ENCODE measurements around the gene ARHGEF17.

The ARHGEF17 gene

GRCh38 chr11:73335204-73335923, 27.3 kb downstream of the ARHGEF17 start:
- DNase-seq = peak; percentile 67

GRCh38 chr11:73337846-73338245, 29.8 kb downstream of the ARHGEF17 start:
- no peak for DNase-seq

- DNase-seq = no peak
These were observed 30.2 kb downstream of the ARHGEF17 start for GRCh38 chr11:73338279-73338678.

GRCh38 chr11:73340164-73340563, 32.1 kb downstream of the ARHGEF17 start:
- no peak for DNase-seq

GRCh38 chr11:73342633-73343032, 34.6 kb downstream of the ARHGEF17 start:
- DNase-seq = no peak

GRCh38 chr11:73343076-73343873, 35.2 kb downstream of the ARHGEF17 start:
- no peak for DNase-seq

GRCh38 chr11:73344191-73344607, 36.1 kb downstream of the ARHGEF17 start:
- no peak for DNase-seq

- no peak for DNase-seq
These were observed 37.5 kb downstream of the ARHGEF17 start for GRCh38 chr11:73345481-73346160.

- DNase-seq = no peak
These were observed 38.3 kb downstream of the ARHGEF17 start for GRCh38 chr11:73346186-73346935.

GRCh38 chr11:73347067-73347466, 39.0 kb downstream of the ARHGEF17 start:
- DNase-seq = no peak

- no peak for DNase-seq
These were observed 40.8 kb downstream of the ARHGEF17 start for GRCh38 chr11:73348838-73349237.

- DNase-seq = no peak
These were observed 41.6 kb downstream of the ARHGEF17 start for GRCh38 chr11:73349633-73350032.

GRCh38 chr11:73350908-73351636, 43.0 kb downstream of the ARHGEF17 start:
- DNase-seq = peak; percentile 48

- no peak for DNase-seq
These were observed 45.3 kb downstream of the ARHGEF17 start for GRCh38 chr11:73353422-73353821.

GRCh38 chr11:73355109-73355508, 47.0 kb downstream of the ARHGEF17 start:
- no peak for DNase-seq

GRCh38 chr11:73356979-73357860, 49.1 kb downstream of the ARHGEF17 start:
- DNase-seq = no peak

GRCh38 chr11:73358071-73358470, 50.0 kb downstream of the ARHGEF17 start:
- no peak for DNase-seq

- DNase-seq = no peak
These were observed 51.3 kb downstream of the ARHGEF17 start for GRCh38 chr11:73359341-73359740.

- DNase-seq = no peak
These were observed 52.1 kb downstream of the ARHGEF17 start for GRCh38 chr11:73359930-73360742.

- DNase-seq = no peak
These were observed 52.8 kb downstream of the ARHGEF17 start for GRCh38 chr11:73360743-73361369.
